ENCODE results near the gene BTBD2. TPM values are rescaled to one million over a fixed set of nuclear protein-coding genes. Genes with fewer than 3 reads are reported as not detected.

Gene BTBD2
- total and polyA plus RNA-seq, 2 experiments from 2014 or later, result 23.8 to 130 TPM

GRCh38 chr19:1943661-1944087 is 71.8 kb downstream of the BTBD2 start (continued):
- TF ChIP-seq ZNF462 (CRISPR knock-in tag; IDR thresholded peaks at IDR 0.05), result no peak
- TF ChIP-seq ZNF114 (CRISPR knock-in tag; IDR thresholded peaks at IDR 0.05), result no peak
- no peak for TF ChIP-seq POLR2AphosphoS5 (IDR thresholded peaks at IDR 0.05; ENCODE audit: low read depth)

DNA sequence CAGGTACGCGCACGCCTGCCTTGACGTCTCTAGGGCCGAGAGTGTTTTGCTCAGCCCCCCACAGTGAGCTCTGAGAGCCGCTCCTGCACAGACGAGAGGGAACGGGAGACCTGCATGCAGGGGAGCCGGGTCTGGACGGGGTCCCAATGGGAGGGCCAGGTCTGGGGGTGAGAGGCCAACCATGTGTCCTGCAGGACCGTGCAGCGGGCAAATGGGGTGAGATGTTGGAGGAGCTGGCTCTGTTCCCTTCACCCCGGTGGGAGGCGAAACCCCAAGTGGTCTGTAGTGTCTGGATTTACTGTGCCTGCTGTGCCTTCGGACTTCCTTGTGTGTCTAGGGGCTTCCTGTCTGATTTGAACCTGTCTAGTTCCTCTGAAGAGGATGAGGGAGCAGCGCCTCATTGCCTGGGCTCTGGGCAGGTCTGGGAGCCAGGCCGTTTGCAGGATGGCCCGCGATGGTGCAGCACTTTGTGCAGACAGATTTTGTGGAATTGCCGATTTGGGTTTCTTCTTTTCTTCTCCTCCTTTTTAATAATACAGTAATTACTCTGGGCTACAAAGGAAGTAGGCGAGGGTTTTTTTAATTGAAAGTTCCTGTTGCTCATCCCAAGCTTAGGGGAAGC is 72.5 kb downstream of the BTBD2 start:
- Histone ChIP-seq H3K4me3 (peak overlapping the region; percentile 90), H4K20me1 (replicated peaks; ENCODE audit: insufficient read depth) (peaks cover 26% of the 10 kb centered on the region), H3K4me1 (ENCODE audit: insufficient read depth) (peaks cover 18% of the 10 kb centered on the region), H3K79me2 (replicated peaks; ENCODE audit: insufficient read depth) (peaks cover 63% of the 10 kb centered on the region), H3F3A (replicated peaks; ENCODE audit: low read depth) (peaks cover 10% of the 10 kb centered on the region), H3K27me3 (ENCODE audit: insufficient read depth) (no peaks in the 10 kb centered on the region), H3K27ac (ENCODE audit: low read depth) (no peak overlapping the region), H3K9me2 (ENCODE audit: insufficient read depth) (no peaks in the 10 kb centered on the region), H3K36me3 (ENCODE audit: insufficient read depth) (no peaks in the 10 kb centered on the region), H2AFZ (no peak overlapping the region), H3K4me2 (peak overlapping the region; percentile 92)
- ATAC-seq, result peak; percentile 6
- H3K27me3 Mint-ChIP-seq (ENCODE audit: insufficient read depth, low read depth, poor library complexity), result peaks cover 20% of the 10 kb centered on the region
- H3K4me1 Mint-ChIP-seq, result peaks cover 20% of the 10 kb centered on the region
- H3K27ac Mint-ChIP-seq, result peak overlapping the region; percentile 53; the same call in 1 of the 2 replicates
- no peak for DNase-seq (ENCODE audit: low spot score)
- H3K9me3 Mint-ChIP-seq, result no peaks in the 10 kb centered on the region
- no peaks in the 10 kb centered on the region; the same call in 1 of the 3 replicates for H3K36me3 Mint-ChIP-seq (ENCODE audit: low read depth)
- peak overlapping the region; percentile 95 for H3K4me3 Mint-ChIP-seq
- TF ChIP-seq CREB1 (CRISPR knock-in tag; IDR thresholded peaks at IDR 0.05; ENCODE audit: low read depth), result no peak
- no peak for TF ChIP-seq REST (IDR thresholded peaks at IDR 0.05; ENCODE audit: unreplicated experiment)
- TF ChIP-seq EZH2 (IDR thresholded peaks at IDR 0.05; ENCODE audit: low read depth, unreplicated experiment), result no peak
- no peak for TF ChIP-seq ETS1 (IDR thresholded peaks at IDR 0.05)
- TF ChIP-seq NANOG (IDR thresholded peaks at IDR 0.05; ENCODE audit: borderline replicate concordance), result no peak
- TF ChIP-seq CTCF (conservative IDR thresholded peaks at IDR 0.05; ENCODE audit: low read depth in 2 of 2), result no peak
- TF ChIP-seq ZNF331 (CRISPR knock-in tag; IDR thresholded peaks at IDR 0.05; ENCODE audit: low read depth), result no peak
- TF ChIP-seq JUNB (IDR thresholded peaks at IDR 0.05; ENCODE audit: unreplicated experiment), result no peak
- no peak for TF ChIP-seq POLR2AphosphoS5 (IDR thresholded peaks at IDR 0.05; ENCODE audit: low read depth)
